Large intestine (tissue), 3 donors: ENCODE data around the gene PPP1R9A. TPM values are rescaled to one million over a fixed set of nuclear protein-coding genes. Genes with fewer than 3 reads are reported as not detected.

ENCODE experiments used
- DNase-seq, 2 donors: peaks; one replicate each; pipeline versions ENCODE4 v3.0.0 to v3.0.0-alpha.2; 2013
- H3K27ac ChIP-seq: one replicate; pipeline ENCODE4 v1.5.1; 2013; ENCODE audit warnings: low read length
- H3K27me3 ChIP-seq: 2 replicates; pipeline ENCODE4 v1.6.1; 2013; ENCODE audit warnings: low read length; ENCODE audit not compliant: control insufficient read depth, insufficient read depth
- H3K36me3 ChIP-seq: 2 replicates; pipeline ENCODE4 v1.6.1; 2013; ENCODE audit warnings: low read length; ENCODE audit not compliant: control insufficient read depth, insufficient read depth
- H3K4me1 ChIP-seq: one replicate; pipeline ENCODE4 v1.6.1; 2013; ENCODE audit warnings: low read length; ENCODE audit not compliant: control insufficient read depth, insufficient read depth
- H3K4me3 ChIP-seq: one replicate; pipeline ENCODE4 v1.5.1; 2013; ENCODE audit warnings: low read length
- H3K9me3 ChIP-seq: one replicate; pipeline ENCODE4 v1.6.1; 2013; ENCODE audit warnings: mild to moderate bottlenecking, low read depth, low read length, moderate library complexity; ENCODE audit not compliant: control insufficient read depth
- WGBS: methylation state at CpG from one replicate; pipeline ENCODE4 v1.1.5; 2013; ENCODE audit warnings: low lambda C conversion rate; ENCODE audit not compliant: insufficient coverage; 5-methylcytosine and 5-hydroxymethylcytosine counted together
- polyA plus RNA-seq: library from polyadenylated mRNA; unstranded; fragments of 120-200 nt; gene quantifications from one replicate; pipeline ENCODE4 v1.2.1, GENCODE V29; 2013

The PPP1R9A gene
- polyA plus RNA-seq, 1 donor, result 16.7 TPM

DNA sequence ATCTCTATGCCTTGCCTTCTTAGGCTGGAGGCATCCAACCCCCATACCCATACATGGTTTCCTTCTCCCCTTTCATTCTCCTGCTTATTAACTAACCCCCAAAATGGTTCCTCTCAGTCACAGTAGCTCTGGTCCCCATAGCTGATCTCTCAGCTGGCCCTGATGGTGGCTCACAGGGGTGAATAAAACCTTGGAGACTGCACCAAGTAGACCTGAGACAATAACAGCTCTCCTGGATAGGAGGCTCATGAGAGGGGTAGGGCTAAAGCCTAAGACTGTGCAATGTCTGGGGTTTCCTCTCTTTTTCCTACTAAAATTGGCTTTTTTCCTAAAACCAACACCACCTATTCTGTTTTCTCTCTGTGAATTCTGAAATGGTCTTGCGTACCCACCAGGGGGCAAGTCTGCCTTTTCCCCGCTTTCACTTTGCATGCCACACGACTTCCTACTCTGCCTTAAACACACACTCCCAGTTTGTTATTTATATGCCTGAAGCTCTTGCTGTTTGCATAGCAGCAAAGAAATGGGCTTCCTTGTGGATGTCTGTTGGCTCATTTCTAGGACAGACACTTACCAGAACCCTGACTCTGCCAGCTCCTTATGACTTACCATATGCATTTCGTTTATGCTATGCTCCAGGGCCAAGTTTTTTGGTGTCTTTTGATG is 435.4 kb downstream of the PPP1R9A start:
- no peaks in the 10 kb centered on the region for H3K9me3 ChIP-seq
- H3K27ac ChIP-seq, result no peak overlapping the region
- H3K4me3 ChIP-seq, result no peak overlapping the region
- DNase-seq, result no peak
- no peaks in the 10 kb centered on the region for H3K4me1 ChIP-seq
- 68% methylated on average over 2 of the region's 4 CpGs for WGBS
- H3K36me3 ChIP-seq, result no peaks in the 10 kb centered on the region
- no peaks in the 10 kb centered on the region for H3K27me3 ChIP-seq
